ENCODE results near the gene TXN.

Gene TXN

GRCh38 chr9:110256380-110257096, at the start of gene TXN:
TXN (minus strand) TSS chr9:110256507; CDS start chr9:110256435, 72 bp downstream.
- peak; percentile 90 for DNase-seq (ENCODE audit: low read depth)

DNA sequence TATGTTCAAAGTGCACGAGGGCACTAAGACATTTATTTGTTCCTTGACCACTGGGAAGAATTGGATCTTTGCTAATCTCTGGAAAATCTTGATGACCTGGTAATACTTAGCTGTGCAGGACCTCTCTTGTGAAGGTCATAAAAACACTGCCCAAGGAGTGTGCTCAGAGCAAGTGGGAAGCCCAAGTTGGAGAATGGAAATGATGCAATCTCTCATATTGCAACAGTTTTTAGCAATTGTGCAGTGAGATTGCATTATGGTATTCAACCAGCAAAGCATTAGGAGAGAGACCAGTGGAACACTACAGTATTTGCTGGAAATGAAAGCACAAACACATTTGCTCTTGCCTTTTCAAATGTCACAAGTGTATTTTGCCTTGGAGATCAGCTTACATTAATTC, 46.8 kb upstream of the TXN start:
- peak; percentile 71 for DNase-seq (ENCODE audit: low read depth)

DNA sequence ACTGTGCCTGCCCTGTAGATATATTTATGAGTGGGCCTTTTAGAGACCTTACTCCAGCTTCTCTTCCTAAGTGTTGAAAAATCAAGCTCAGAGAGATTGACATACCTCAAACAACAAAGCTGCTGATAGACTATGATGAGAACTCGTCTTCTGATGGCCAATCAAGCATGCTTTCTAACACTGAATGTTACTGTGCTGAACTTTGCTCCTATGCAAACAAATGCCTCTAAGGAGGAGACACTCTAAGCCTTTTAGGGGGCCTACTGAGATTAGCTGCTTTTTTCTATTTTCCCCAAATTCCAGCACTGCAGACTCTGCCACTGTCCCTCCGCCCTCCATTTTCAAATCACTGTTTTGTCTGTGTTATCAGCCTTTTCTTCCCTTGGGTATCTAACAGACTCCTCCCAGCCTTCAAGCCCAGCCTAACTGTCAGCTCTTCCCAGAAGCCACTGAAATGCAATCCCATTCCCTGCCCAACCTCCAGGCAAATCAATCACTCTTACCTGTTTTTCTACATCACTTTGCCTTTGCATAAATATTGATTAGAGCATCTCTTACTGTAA, 41.8 kb upstream of the TXN start:
- DNase-seq (ENCODE audit: low read depth): no peak

- no peak for DNase-seq (ENCODE audit: low read depth)
Observed at GRCh38 chr9:110293248-110293647, 36.9 kb upstream of the TXN start.

- DNase-seq (ENCODE audit: low read depth): no peak
Observed at GRCh38 chr9:110291921-110292557, 35.7 kb upstream of the TXN start.

GRCh38 chr9:110290001-110290400, 33.7 kb upstream of the TXN start:
- no peak for DNase-seq (ENCODE audit: low read depth)

DNA sequence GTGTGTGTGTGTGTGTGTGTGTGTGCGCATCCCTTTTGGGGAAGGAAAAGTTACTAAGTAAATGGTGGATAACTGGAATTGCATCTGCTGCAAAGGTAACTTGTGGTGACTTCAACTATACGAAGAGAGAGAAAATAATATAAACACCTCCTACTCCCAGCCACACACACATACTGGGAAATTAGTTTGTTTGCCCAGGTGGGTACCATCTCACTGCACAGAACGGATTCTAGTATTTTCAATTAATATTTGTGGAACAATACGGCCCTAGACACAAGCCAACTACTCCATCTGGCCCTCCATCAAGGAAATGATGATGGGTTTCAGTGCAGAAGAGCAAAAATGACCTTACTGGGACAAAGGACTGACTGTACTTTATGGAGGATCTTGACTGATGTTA, 32.2 kb upstream of the TXN start:
- no peak for DNase-seq (ENCODE audit: low read depth)

GRCh38 chr9:110287289-110287680, 31.0 kb upstream of the TXN start:
- DNase-seq (ENCODE audit: low read depth): no peak

GRCh38 chr9:110284211-110284844, 28.0 kb upstream of the TXN start:
- DNase-seq (ENCODE audit: low read depth): no peak

DNA sequence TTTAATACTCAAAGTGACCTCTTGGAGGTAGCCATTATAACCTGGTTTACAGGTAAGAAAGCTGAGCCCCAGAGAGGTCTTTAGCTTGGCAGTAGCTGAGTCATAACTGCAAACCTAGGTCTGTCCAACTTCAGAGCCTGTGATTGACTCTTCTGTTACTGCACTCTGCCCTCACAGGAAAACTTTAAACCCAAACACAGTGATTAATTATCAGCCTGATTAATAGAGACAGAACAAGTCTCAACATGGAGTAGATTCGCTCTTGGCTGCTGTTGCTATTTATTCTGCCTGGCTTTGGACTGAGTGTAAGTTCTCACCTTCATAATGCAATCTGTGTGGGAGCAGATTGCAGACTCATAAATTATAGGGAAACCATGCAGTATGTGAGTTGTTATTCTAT, 27.4 kb upstream of the TXN start:
- DNase-seq (ENCODE audit: low read depth): no peak

DNA sequence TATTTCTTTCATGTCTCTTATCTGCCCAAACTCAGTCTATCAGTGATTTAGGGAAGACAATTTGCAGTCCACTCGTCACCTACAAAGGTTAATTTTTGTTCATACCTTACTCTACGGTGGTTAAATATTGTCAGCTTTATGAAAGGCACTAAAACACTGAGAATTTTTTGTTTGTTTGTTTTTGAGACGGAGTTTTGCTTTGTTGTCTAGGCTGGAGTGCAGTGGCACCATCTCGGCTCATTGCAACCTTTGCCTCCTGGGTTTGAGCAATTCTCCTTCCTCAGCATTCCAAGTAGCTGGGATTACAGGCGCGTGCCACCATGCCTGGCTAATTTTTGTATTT, 26.4 kb upstream of the TXN start:
- no peak for DNase-seq (ENCODE audit: low read depth)

- DNase-seq (ENCODE audit: low read depth): peak; percentile 16
Observed at GRCh38 chr9:110282018-110282738, 25.9 kb upstream of the TXN start.

GRCh38 chr9:110278080-110278707, 21.9 kb upstream of the TXN start:
- DNase-seq (ENCODE audit: low read depth): no peak

DNA sequence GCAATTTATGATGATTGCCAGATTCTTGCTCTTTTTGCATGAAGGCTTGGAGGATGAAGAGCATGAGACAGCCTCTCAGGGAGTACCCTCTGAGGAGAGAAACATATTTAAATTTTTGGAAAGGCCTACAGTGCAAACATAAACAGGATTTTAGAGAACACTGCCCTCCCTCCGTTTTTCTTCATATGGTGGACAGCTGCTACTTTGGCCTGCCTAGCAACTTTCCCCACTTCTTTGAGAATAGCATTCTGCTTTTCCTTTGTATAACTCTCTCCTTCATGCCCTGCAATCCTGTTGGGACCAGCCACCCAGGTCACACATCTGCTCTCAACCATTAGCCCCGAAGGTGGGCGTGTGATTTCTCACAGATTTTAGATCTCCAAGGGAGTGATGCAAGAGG, 20.5 kb upstream of the TXN start:
- no peak for DNase-seq (ENCODE audit: low read depth)

DNA sequence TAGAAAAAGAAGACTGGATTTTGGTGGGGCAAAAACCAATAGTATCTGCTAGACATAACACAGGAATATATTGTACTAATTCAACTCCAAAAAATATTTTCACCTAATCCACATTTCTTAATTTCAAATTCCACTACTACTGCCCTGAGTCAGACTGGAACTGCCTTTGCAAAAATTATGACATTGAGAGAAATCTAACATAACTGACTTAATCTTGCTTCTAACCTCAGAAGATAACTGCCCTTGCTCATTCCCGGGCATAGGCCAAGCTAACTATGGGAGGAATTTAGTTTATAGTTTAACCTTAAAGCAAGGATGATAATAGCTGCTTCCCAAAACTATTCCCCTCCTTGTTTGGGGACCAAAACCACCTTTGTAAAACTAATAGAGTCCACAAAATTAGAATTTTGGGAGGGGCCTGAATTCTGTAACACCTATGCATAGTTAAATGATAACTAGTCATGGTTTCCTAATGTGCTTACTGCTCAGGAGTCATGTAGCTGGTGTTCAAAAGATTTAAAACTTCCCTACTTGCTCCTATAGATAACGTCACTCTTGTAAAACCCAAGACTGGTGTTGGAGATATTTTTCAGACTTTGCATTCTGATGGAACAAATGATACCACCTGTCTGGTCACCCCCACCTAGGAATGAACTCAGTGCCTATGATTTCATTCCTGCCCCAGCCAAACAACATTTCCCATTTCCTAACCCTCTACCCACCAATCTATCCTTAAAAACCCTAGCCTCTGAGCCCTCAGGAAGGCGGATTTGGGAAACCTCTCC, 14.1 kb upstream of the TXN start:
- no peak for DNase-seq (ENCODE audit: low read depth)

- no peak for DNase-seq (ENCODE audit: low read depth)
Observed at GRCh38 chr9:110266795-110267194, 10.5 kb upstream of the TXN start.

- peak; percentile 57 for DNase-seq (ENCODE audit: low read depth)
Observed at GRCh38 chr9:110261632-110262031, 5.3 kb upstream of the TXN start.

DNA sequence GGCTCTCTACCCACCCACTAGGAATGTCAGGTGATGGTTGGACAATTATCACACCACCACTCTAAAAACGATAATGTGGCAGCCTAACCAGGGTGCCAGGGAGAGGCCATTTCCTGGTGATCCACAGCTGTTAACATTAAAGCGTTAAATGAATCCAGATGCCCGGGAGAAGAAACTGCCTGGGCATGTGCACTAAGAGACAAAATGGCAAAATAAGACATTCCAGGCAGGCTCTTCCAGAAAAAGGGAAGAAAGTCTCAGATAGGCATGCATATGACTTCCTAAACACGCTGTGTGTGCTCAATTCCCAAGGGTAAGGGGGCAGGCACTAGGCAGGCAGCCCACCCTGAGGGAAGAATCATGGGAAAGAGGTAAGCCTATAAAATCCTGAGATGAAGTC, 4.6 kb upstream of the TXN start:
- DNase-seq (ENCODE audit: low read depth): peak; percentile 57

DNA sequence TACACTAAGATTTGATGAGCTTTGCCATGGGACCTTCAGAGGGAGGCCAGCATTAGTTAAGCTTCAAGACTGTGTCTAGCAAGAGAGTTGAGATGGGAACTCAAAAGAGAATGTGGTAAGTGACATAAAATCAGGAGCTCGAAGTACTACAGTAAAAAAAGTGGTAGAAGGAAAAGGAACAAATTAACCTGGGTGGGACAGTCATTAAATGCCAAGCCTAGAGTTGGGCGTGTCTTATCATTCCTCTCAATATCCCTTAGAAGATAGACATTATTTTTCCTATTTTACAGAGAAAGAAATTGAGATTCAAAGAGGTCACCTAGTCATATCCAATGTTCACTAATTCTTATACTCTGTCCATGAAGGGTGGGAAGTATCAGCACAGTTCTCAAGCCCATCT, 3.3 kb upstream of the TXN start:
- no peak for DNase-seq (ENCODE audit: low read depth)

DNA sequence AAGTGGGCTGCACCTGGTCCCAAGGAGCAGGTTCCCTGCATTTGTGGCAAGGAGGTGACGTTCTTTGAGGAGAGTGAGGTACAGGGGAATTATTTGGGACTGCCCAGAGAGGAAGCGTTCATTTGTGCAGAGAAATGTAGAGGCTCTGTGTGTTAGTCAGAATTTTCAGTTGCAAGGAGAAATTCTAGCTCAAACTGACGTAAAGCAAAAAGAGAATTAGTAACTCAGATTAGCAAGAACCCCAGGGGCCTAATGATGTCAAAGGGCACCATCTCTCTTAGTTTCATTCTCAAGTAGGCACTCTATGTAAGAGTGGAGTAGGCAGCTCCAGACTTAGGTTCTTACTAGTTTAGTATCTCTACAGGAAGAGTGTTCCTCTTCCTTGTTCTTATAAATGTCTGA, 2.4 kb upstream of the TXN start:
- no peak for DNase-seq (ENCODE audit: low read depth)

- DNase-seq (ENCODE audit: low read depth): no peak
Observed at GRCh38 chr9:110257956-110258355, 1.6 kb upstream of the TXN start.

Data from EH (cell line).